NCI-H345 treated with DMSO at 0.1 percent for 48 hours (cell line): Measurements from ENCODE around the gene GRIK3.

Experiments
- DNase-seq: peaks from one replicate; lab custom pipeline; 2025; ENCODE audit not compliant: unreplicated experiment; lab: John Stamatoyannopoulos, UW

The GRIK3 gene

GRCh38 chr1:36794460-36794859 is 239.9 kb downstream of the GRIK3 start:
- no peak for DNase-seq

GRCh38 chr1:36793452-36793851 is 240.9 kb downstream of the GRIK3 start:
- DNase-seq: no peak

GRCh38 chr1:36792292-36792691 is 242.0 kb downstream of the GRIK3 start:
- no peak for DNase-seq

GRCh38 chr1:36790191-36790590 is 244.1 kb downstream of the GRIK3 start:
- DNase-seq: no peak

- DNase-seq: no peak
Measured at GRCh38 chr1:36789535-36789934, 244.8 kb downstream of the GRIK3 start.

- DNase-seq: no peak
Measured at GRCh38 chr1:36787312-36787913, 246.9 kb downstream of the GRIK3 start.

GRCh38 chr1:36786425-36786824 is 247.9 kb downstream of the GRIK3 start:
- no peak for DNase-seq

GRCh38 chr1:36784147-36784859 is 250.0 kb downstream of the GRIK3 start:
- DNase-seq: no peak

GRCh38 chr1:36783475-36783874 is 250.8 kb downstream of the GRIK3 start:
- DNase-seq: no peak

- DNase-seq: no peak
Measured at GRCh38 chr1:36782785-36783184, 251.5 kb downstream of the GRIK3 start.

GRCh38 chr1:36782085-36782484 is 252.2 kb downstream of the GRIK3 start:
- DNase-seq: no peak

GRCh38 chr1:36781098-36781497 is 253.2 kb downstream of the GRIK3 start:
- DNase-seq: no peak

- DNase-seq: no peak
Measured at GRCh38 chr1:36778740-36779139, 255.6 kb downstream of the GRIK3 start.

- no peak for DNase-seq
Measured at GRCh38 chr1:36776948-36777831, 257.1 kb downstream of the GRIK3 start.

GRCh38 chr1:36776256-36776655 is 258.1 kb downstream of the GRIK3 start:
- DNase-seq: no peak

- peak; percentile 61 for DNase-seq
Measured at GRCh38 chr1:36775716-36776115, 258.6 kb downstream of the GRIK3 start.

GRCh38 chr1:36773827-36774541 is 260.3 kb downstream of the GRIK3 start:
- DNase-seq: no peak

GRCh38 chr1:36772647-36773495 is 261.4 kb downstream of the GRIK3 start:
- no peak for DNase-seq

- peak; percentile 53 for DNase-seq
Measured at GRCh38 chr1:36771660-36772284, 262.5 kb downstream of the GRIK3 start.

GRCh38 chr1:36771240-36771639 is 263.1 kb downstream of the GRIK3 start:
- DNase-seq: peak; percentile 16
